Adipocyte (in vitro differentiated cells): ENCODE measurements around the gene PHRF1.

Experiments
- DNase-seq: peaks from one replicate; pipeline ENCODE4 v3.0.0-alpha.2; 2015; ENCODE audit warnings: low read depth
- H3K27me3 ChIP-seq: replicated peaks from 2 replicates; pipeline ENCODE4 v1.7.0; 2013; ENCODE audit warnings: mild to moderate bottlenecking, low read length, moderate library complexity; ENCODE audit not compliant: control insufficient read depth, insufficient read depth
- H3K36me3 ChIP-seq: 2 replicates; pipeline ENCODE4 v1.7.0; 2013; ENCODE audit warnings: low read length, mild to moderate bottlenecking, moderate library complexity; ENCODE audit not compliant: control insufficient read depth, insufficient read depth, severe bottlenecking
- H3K4me1 ChIP-seq: 2 replicates; pipeline ENCODE4 v1.7.0; 2013; ENCODE audit warnings: mild to moderate bottlenecking, low read length, moderate library complexity; ENCODE audit not compliant: control insufficient read depth, insufficient read depth
- H3K4me3 ChIP-seq: 2 replicates; pipeline ENCODE4 v1.7.0; 2013; ENCODE audit warnings: mild to moderate bottlenecking, low read length, moderate library complexity
- H3K9ac ChIP-seq: 2 replicates; pipeline ENCODE4 v1.7.0; 2013; ENCODE audit warnings: mild to moderate bottlenecking, low read length, moderate library complexity
- H3K9me3 ChIP-seq: 2 replicates; pipeline ENCODE4 v1.7.0; 2013; ENCODE audit warnings: mild to moderate bottlenecking, low read length, moderate library complexity; ENCODE audit not compliant: control insufficient read depth

The PHRF1 gene

GRCh38 chr11:624705-625635 lies 48.7 kb downstream of the PHRF1 start, which contains the start of gene CDHR5:
Gene CDHR5, minus strand, starts transcription at chr11:624955. Its CDS starts 53 bp downstream, at chr11:624902.
- peaks cover 5% of the 10 kb centered on the region for H3K27me3 ChIP-seq
- no peak within 1 kb of the TSS for H3K4me3 ChIP-seq
- no peaks in the 10 kb centered on the region for H3K36me3 ChIP-seq
- DNase-seq = no peak
- no peak within 1 kb of the TSS for H3K9ac ChIP-seq
- H3K9me3 ChIP-seq = no peaks in the 10 kb centered on the region
- H3K4me1 ChIP-seq = no peaks in the 10 kb centered on the region

- no peak for DNase-seq
- no peaks in the 10 kb centered on the region for H3K9me3 ChIP-seq
- no peaks in the 10 kb centered on the region for H3K4me1 ChIP-seq
- no peaks in the 10 kb centered on the region for H3K36me3 ChIP-seq
- H3K4me3 ChIP-seq = no peak overlapping the region
- peaks cover 5% of the 10 kb centered on the region for H3K27me3 ChIP-seq
- no peak overlapping the region for H3K9ac ChIP-seq
Measured at GRCh38 chr11:625636-626268, 49.5 kb downstream of the PHRF1 start.

- H3K36me3 ChIP-seq = no peaks in the 10 kb centered on the region
- no peak within 1 kb of the TSS for H3K9ac ChIP-seq
- no peak within 1 kb of the TSS for H3K4me3 ChIP-seq
- H3K4me1 ChIP-seq = no peaks in the 10 kb centered on the region
- H3K27me3 ChIP-seq = peaks cover 5% of the 10 kb centered on the region
- DNase-seq = no peak
- H3K9me3 ChIP-seq = no peaks in the 10 kb centered on the region
Measured at GRCh38 chr11:626475-627307, 50.4 kb downstream of the PHRF1 start, which contains the start of gene SCT. Gene SCT, minus strand, starts transcription at chr11:627181. Its CDS starts 38 bp downstream, at chr11:627143.

GRCh38 chr11:627308-627576 lies 51.0 kb downstream of the PHRF1 start:
- H3K36me3 ChIP-seq = no peaks in the 10 kb centered on the region
- peaks cover 5% of the 10 kb centered on the region for H3K27me3 ChIP-seq
- no peaks in the 10 kb centered on the region for H3K4me1 ChIP-seq
- H3K9me3 ChIP-seq = no peaks in the 10 kb centered on the region
- DNase-seq = no peak
- H3K4me3 ChIP-seq = no peak overlapping the region
- no peak overlapping the region for H3K9ac ChIP-seq

- H3K9me3 ChIP-seq = no peaks in the 10 kb centered on the region
- DNase-seq = no peak
- no peaks in the 10 kb centered on the region for H3K36me3 ChIP-seq
- no peak overlapping the region for H3K4me3 ChIP-seq
- H3K4me1 ChIP-seq = no peaks in the 10 kb centered on the region
- H3K9ac ChIP-seq = no peak overlapping the region
- peaks cover 5% of the 10 kb centered on the region for H3K27me3 ChIP-seq
Measured at GRCh38 chr11:628056-628455, 51.8 kb downstream of the PHRF1 start.

GRCh38 chr11:629237-629583 lies 52.9 kb downstream of the PHRF1 start:
- H3K36me3 ChIP-seq = no peaks in the 10 kb centered on the region
- peaks cover 5% of the 10 kb centered on the region for H3K27me3 ChIP-seq
- H3K9me3 ChIP-seq = no peaks in the 10 kb centered on the region
- no peaks in the 10 kb centered on the region for H3K4me1 ChIP-seq
- no peak overlapping the region for H3K4me3 ChIP-seq
- DNase-seq = no peak
- no peak overlapping the region for H3K9ac ChIP-seq

- H3K4me1 ChIP-seq = no peaks in the 10 kb centered on the region
- H3K9ac ChIP-seq = no peak overlapping the region
- no peaks in the 10 kb centered on the region for H3K9me3 ChIP-seq
- H3K27me3 ChIP-seq = no peaks in the 10 kb centered on the region
- no peak overlapping the region for H3K4me3 ChIP-seq
- DNase-seq = no peak
- H3K36me3 ChIP-seq = no peaks in the 10 kb centered on the region
Measured at GRCh38 chr11:630871-631270, 54.6 kb downstream of the PHRF1 start.

GRCh38 chr11:635945-636510 lies 59.8 kb downstream of the PHRF1 start:
- Histone ChIP-seq H3K36me3 (no peaks in the 10 kb centered on the region), H3K9me3 (no peaks in the 10 kb centered on the region), H3K9ac (no peak overlapping the region), H3K4me1 (no peaks in the 10 kb centered on the region), H3K4me3 (no peak overlapping the region), H3K27me3 (no peaks in the 10 kb centered on the region)
- no peak for DNase-seq

GRCh38 chr11:636511-637332 lies 60.5 kb downstream of the PHRF1 start, which contains the start of gene DRD4:
Gene DRD4, plus strand, starts transcription at chr11:637269. Its CDS starts 36 bp downstream, at chr11:637305.
- Histone ChIP-seq H3K36me3 (no peaks in the 10 kb centered on the region), H3K4me1 (no peaks in the 10 kb centered on the region), H3K9ac (no peak within 1 kb of the TSS), H3K9me3 (no peaks in the 10 kb centered on the region), H3K27me3 (no peaks in the 10 kb centered on the region), H3K4me3 (peak within 1 kb of the TSS; percentile 27)
- DNase-seq = peak; percentile 59

- no peak for DNase-seq
- Histone ChIP-seq H3K9me3 (no peaks in the 10 kb centered on the region), H3K36me3 (no peaks in the 10 kb centered on the region), H3K27me3 (no peaks in the 10 kb centered on the region), H3K4me1 (no peaks in the 10 kb centered on the region), H3K4me3 (peak overlapping the region; percentile 27), H3K9ac (no peak overlapping the region)
Measured at GRCh38 chr11:637333-637592, 61.0 kb downstream of the PHRF1 start.
